ENCODE measurements around the gene CCDC198.

- TF ChIP-seq CTCF (IDR thresholded peaks at IDR 0.05; ENCODE audit: poor library complexity, severe bottlenecking) (no peak), REST (IDR thresholded peaks at IDR 0.05; ENCODE audit: borderline replicate concordance) (no peak), RAD21 (conservative IDR thresholded peaks at IDR 0.05) (no peak)
Observed at GRCh38 chr14:57420033-57420432, 73.6 kb downstream of the CCDC198 start.
